ENCODE data around the gene IL12RB2.

IL12RB2 gene

GRCh38 chr1:67335411-67335810, 27.7 kb downstream of the IL12RB2 start:
- Histone ChIP-seq H3K9me3 (ENCODE audit: control insufficient read depth, low read length) (no peaks in the 10 kb centered on the region), H3K14ac (ENCODE audit: low read length in 2 of 2) (no peak overlapping the region), H3K4ac (ENCODE audit: low read depth in 1 of 2, low read length in 2 of 2) (no peak overlapping the region), H4K91ac (ENCODE audit: low read length) (no peak overlapping the region), H3K23ac (ENCODE audit: low read length in 2 of 2) (no peak overlapping the region), H3K36me3 (ENCODE audit: control insufficient read depth in 1 of 2, insufficient read depth in 2 of 2, low read depth in 1 of 2, low read length in 2 of 2) (no peaks in the 10 kb centered on the region), H2BK12ac (ENCODE audit: low read length in 2 of 2) (no peak overlapping the region), H3K9ac (ENCODE audit: low read length) (no peak overlapping the region), H2AFZ (ENCODE audit: low read depth, low read length) (no peak overlapping the region), H2BK5ac (ENCODE audit: low read depth, low read length, poor library complexity, severe bottlenecking) (no peak overlapping the region), H2BK15ac (ENCODE audit: low read depth, poor library complexity, severe bottlenecking) (no peak overlapping the region), H3K4me1 (ENCODE audit: control insufficient read depth, insufficient read depth, low read depth, low read length) (no peaks in the 10 kb centered on the region), H3K18ac (ENCODE audit: low read depth in 1 of 2, low read length in 2 of 2) (no peak overlapping the region), H3K79me1 (replicated peaks; ENCODE audit: low read length, poor library complexity, severe bottlenecking) (no peaks in the 10 kb centered on the region), H2BK120ac (ENCODE audit: low read depth, low read length) (no peak overlapping the region), H4K8ac (ENCODE audit: low read length) (no peak overlapping the region), H3K27me3 (ENCODE audit: control insufficient read depth in 1 of 2, insufficient read depth in 1 of 2, low read length in 2 of 2) (no peaks in the 10 kb centered on the region), H3K27ac (ENCODE audit: low read length, poor library complexity, severe bottlenecking) (no peak overlapping the region), H3K4me2 (ENCODE audit: low read length, poor library complexity, severe bottlenecking) (no peak overlapping the region), H3K4me3 (ENCODE audit: insufficient read depth in 1 of 2, low read depth in 1 of 2, low read length in 2 of 2) (no peak overlapping the region), H2AK5ac (ENCODE audit: low read length, severe bottlenecking) (no peak overlapping the region)
- WGBS: 89% methylated on average over 1 of the region's 1 CpG
- DNase-seq: no peak

GRCh38 chr1:67336157-67336556, 28.5 kb downstream of the IL12RB2 start:
- DNase-seq: no peak
- H3K4me3 ChIP-seq (ENCODE audit: insufficient read depth in 1 of 2, low read depth in 1 of 2, low read length in 2 of 2): no peak overlapping the region

GRCh38 chr1:67336783-67337182, 29.1 kb downstream of the IL12RB2 start:
- H3K36me3 ChIP-seq (ENCODE audit: control insufficient read depth in 1 of 2, insufficient read depth in 2 of 2, low read depth in 1 of 2, low read length in 2 of 2): no peaks in the 10 kb centered on the region
- H3K27me3 ChIP-seq (ENCODE audit: control insufficient read depth in 1 of 2, insufficient read depth in 1 of 2, low read length in 2 of 2): no peaks in the 10 kb centered on the region
- H2BK5ac ChIP-seq (ENCODE audit: low read depth, low read length, poor library complexity, severe bottlenecking): no peak overlapping the region
- H3K14ac ChIP-seq (ENCODE audit: low read length in 2 of 2): no peak overlapping the region
- no peak overlapping the region for H3K4me3 ChIP-seq (ENCODE audit: insufficient read depth in 1 of 2, low read depth in 1 of 2, low read length in 2 of 2)
- no peaks in the 10 kb centered on the region for H3K4me1 ChIP-seq (ENCODE audit: control insufficient read depth, insufficient read depth, low read depth, low read length)
- 72% methylated on average over 3 of the region's 6 CpGs for WGBS
- H2AK5ac ChIP-seq (ENCODE audit: low read length, severe bottlenecking): no peak overlapping the region
- no peak for DNase-seq
- H3K23ac ChIP-seq (ENCODE audit: low read length in 2 of 2): no peak overlapping the region
- no peak overlapping the region for H4K8ac ChIP-seq (ENCODE audit: low read length)
- H3K9ac ChIP-seq (ENCODE audit: low read length): no peak overlapping the region
- H3K4ac ChIP-seq (ENCODE audit: low read depth in 1 of 2, low read length in 2 of 2): no peak overlapping the region
- no peak overlapping the region for H3K27ac ChIP-seq (ENCODE audit: low read length, poor library complexity, severe bottlenecking)
- H2BK15ac ChIP-seq (ENCODE audit: low read depth, poor library complexity, severe bottlenecking): no peak overlapping the region
- no peak overlapping the region for H2BK120ac ChIP-seq (ENCODE audit: low read depth, low read length)
- H3K18ac ChIP-seq (ENCODE audit: low read depth in 1 of 2, low read length in 2 of 2): no peak overlapping the region
- H3K4me2 ChIP-seq (ENCODE audit: low read length, poor library complexity, severe bottlenecking): no peak overlapping the region
- no peak overlapping the region for H4K91ac ChIP-seq (ENCODE audit: low read length)
- no peaks in the 10 kb centered on the region for H3K79me1 ChIP-seq (replicated peaks; ENCODE audit: low read length, poor library complexity, severe bottlenecking)
- H2BK12ac ChIP-seq (ENCODE audit: low read length in 2 of 2): no peak overlapping the region
- H3K9me3 ChIP-seq (ENCODE audit: control insufficient read depth, low read length): no peaks in the 10 kb centered on the region
- H2AFZ ChIP-seq (ENCODE audit: low read depth, low read length): no peak overlapping the region

More at GRCh38 chr1:67336157-67336556, 28.5 kb downstream of the IL12RB2 start:
- Histone ChIP-seq H3K27me3 (ENCODE audit: control insufficient read depth in 1 of 2, insufficient read depth in 1 of 2, low read length in 2 of 2) (no peaks in the 10 kb centered on the region), H2BK5ac (ENCODE audit: low read depth, low read length, poor library complexity, severe bottlenecking) (no peak overlapping the region), H3K23ac (ENCODE audit: low read length in 2 of 2) (no peak overlapping the region), H2AK5ac (ENCODE audit: low read length, severe bottlenecking) (no peak overlapping the region), H3K27ac (ENCODE audit: low read length, poor library complexity, severe bottlenecking) (no peak overlapping the region), H3K4me1 (ENCODE audit: control insufficient read depth, insufficient read depth, low read depth, low read length) (no peaks in the 10 kb centered on the region), H3K14ac (ENCODE audit: low read length in 2 of 2) (no peak overlapping the region), H3K36me3 (ENCODE audit: control insufficient read depth in 1 of 2, insufficient read depth in 2 of 2, low read depth in 1 of 2, low read length in 2 of 2) (no peaks in the 10 kb centered on the region), H4K8ac (ENCODE audit: low read length) (no peak overlapping the region), H2BK12ac (ENCODE audit: low read length in 2 of 2) (no peak overlapping the region), H3K9me3 (ENCODE audit: control insufficient read depth, low read length) (no peaks in the 10 kb centered on the region), H3K9ac (ENCODE audit: low read length) (no peak overlapping the region), H2AFZ (ENCODE audit: low read depth, low read length) (no peak overlapping the region), H3K4ac (ENCODE audit: low read depth in 1 of 2, low read length in 2 of 2) (no peak overlapping the region), H4K91ac (ENCODE audit: low read length) (no peak overlapping the region), H2BK15ac (ENCODE audit: low read depth, poor library complexity, severe bottlenecking) (no peak overlapping the region), H2BK120ac (ENCODE audit: low read depth, low read length) (no peak overlapping the region), H3K18ac (ENCODE audit: low read depth in 1 of 2, low read length in 2 of 2) (no peak overlapping the region), H3K4me2 (ENCODE audit: low read length, poor library complexity, severe bottlenecking) (no peak overlapping the region), H3K79me1 (replicated peaks; ENCODE audit: low read length, poor library complexity, severe bottlenecking) (no peaks in the 10 kb centered on the region)
- 97% methylated on average over 5 of the region's 5 CpGs for WGBS

DNA sequence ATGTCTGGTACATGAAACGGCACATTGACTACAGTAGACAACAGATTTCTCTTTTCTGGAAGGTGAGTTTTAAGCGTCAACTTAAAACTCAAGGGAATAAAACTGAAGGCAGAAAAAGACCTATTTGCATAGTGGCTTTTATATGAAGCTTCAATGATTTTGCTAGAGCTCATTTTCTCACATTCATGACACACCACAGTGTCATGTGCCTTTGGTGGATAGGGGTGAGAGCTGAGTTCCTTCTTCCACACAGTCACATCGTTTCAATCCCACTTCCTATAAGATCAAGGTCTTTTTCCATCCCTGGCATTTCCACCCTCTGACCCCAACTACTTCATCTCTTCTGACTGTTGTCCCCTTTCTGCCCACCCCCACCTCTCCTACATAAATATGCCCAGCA, 31.0 kb downstream of the IL12RB2 start:
- Histone ChIP-seq H2BK12ac (ENCODE audit: low read length in 2 of 2) (no peak overlapping the region), H2AK5ac (ENCODE audit: low read length, severe bottlenecking) (no peak overlapping the region), H3K79me1 (replicated peaks; ENCODE audit: low read length, poor library complexity, severe bottlenecking) (no peaks in the 10 kb centered on the region), H3K4me3 (ENCODE audit: insufficient read depth in 1 of 2, low read depth in 1 of 2, low read length in 2 of 2) (no peak overlapping the region), H3K27me3 (ENCODE audit: control insufficient read depth in 1 of 2, insufficient read depth in 1 of 2, low read length in 2 of 2) (no peaks in the 10 kb centered on the region), H3K4me2 (ENCODE audit: low read length, poor library complexity, severe bottlenecking) (no peak overlapping the region), H3K23ac (ENCODE audit: low read length in 2 of 2) (no peak overlapping the region), H2BK120ac (ENCODE audit: low read depth, low read length) (no peak overlapping the region), H3K27ac (ENCODE audit: low read length, poor library complexity, severe bottlenecking) (no peak overlapping the region), H3K9me3 (ENCODE audit: control insufficient read depth, low read length) (no peaks in the 10 kb centered on the region), H3K4ac (ENCODE audit: low read depth in 1 of 2, low read length in 2 of 2) (no peak overlapping the region), H2AFZ (ENCODE audit: low read depth, low read length) (no peak overlapping the region), H4K8ac (ENCODE audit: low read length) (no peak overlapping the region), H3K14ac (ENCODE audit: low read length in 2 of 2) (no peak overlapping the region), H2BK15ac (ENCODE audit: low read depth, poor library complexity, severe bottlenecking) (no peak overlapping the region), H3K36me3 (ENCODE audit: control insufficient read depth in 1 of 2, insufficient read depth in 2 of 2, low read depth in 1 of 2, low read length in 2 of 2) (no peaks in the 10 kb centered on the region), H4K91ac (ENCODE audit: low read length) (no peak overlapping the region), H3K9ac (ENCODE audit: low read length) (no peak overlapping the region), H2BK5ac (ENCODE audit: low read depth, low read length, poor library complexity, severe bottlenecking) (no peak overlapping the region), H3K18ac (ENCODE audit: low read depth in 1 of 2, low read length in 2 of 2) (no peak overlapping the region), H3K4me1 (ENCODE audit: control insufficient read depth, insufficient read depth, low read depth, low read length) (no peaks in the 10 kb centered on the region)
- WGBS: 60% methylated on average over 2 of the region's 3 CpGs
- DNase-seq: no peak

Measured in mesenchymal stem cell (in vitro differentiated cells and primary cell).